ENCODE data around the gene SPAG9. TPM values are rescaled to one million over a fixed set of nuclear protein-coding genes. Genes with fewer than 3 reads are reported as not detected.

SPAG9 gene
- polyA plus RNA-seq, 3 donors, result 15.9 to 43.1 (median 22.2) TPM

DNA sequence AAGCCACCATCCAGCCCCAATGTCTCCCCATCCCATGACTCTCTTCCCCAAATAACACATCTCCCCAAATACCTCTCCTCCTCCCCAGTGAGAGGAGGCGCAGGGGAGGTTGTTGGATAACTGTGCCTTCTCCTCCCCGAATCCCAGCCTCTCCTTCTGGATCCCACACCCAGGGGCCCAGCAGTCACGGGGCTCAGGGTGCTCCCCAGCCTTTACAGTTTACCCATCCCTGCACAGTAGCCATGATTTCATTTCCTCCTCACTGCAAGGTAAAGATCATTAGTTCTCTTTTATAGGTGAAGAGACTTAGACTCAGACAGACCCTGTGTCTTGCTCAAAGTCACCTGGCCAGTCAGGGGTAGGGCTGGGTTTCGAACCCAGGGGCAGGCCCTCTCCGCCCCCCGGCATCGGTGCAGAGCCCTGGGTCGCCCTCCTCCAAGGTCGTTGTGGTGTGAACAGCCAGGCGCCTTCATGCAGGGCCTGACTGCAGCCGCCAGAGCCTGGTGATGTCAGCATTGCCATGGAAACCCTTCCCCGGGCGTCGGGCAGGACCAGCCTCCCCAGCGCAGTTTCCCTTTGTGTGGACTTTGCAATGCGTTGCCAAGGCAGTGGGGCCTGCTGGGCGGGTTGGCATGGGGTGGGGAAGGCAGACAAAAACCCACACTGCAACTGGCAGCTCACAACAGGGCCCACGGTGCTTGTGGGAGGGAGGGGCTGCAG is 201.2 kb downstream of the SPAG9 start:
- H3K27ac ChIP-seq (ENCODE audit: low read depth, low read length), result no peak overlapping the region
- WGBS, 3 donors, result 19 to 39% (median 38%) methylated on average over 18 of the region's 18 CpGs

DNA sequence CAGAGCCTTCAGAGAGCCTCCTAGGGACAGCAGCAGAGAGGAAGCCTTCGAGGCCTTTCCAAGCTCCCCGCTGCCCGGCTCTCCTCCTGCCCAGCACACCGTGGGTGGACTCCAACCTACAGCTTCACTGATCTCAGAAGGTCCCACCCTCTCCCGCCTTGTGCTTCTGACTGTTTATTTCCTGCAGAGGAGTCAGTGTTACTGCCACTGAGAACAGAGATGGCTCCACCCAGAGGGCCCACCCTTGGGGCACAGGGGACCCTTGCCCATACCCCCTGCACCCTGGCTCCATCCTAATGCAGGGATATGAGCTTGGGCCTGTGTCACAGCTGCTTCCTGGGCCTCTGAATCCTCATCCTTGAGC is 201.8 kb downstream of the SPAG9 start:
- H3K27ac ChIP-seq (ENCODE audit: low read depth, low read length), result no peak overlapping the region
- 32 to 85% (median 63%) methylated on average over 5 of the region's 5 CpGs for WGBS, 3 donors

DNA sequence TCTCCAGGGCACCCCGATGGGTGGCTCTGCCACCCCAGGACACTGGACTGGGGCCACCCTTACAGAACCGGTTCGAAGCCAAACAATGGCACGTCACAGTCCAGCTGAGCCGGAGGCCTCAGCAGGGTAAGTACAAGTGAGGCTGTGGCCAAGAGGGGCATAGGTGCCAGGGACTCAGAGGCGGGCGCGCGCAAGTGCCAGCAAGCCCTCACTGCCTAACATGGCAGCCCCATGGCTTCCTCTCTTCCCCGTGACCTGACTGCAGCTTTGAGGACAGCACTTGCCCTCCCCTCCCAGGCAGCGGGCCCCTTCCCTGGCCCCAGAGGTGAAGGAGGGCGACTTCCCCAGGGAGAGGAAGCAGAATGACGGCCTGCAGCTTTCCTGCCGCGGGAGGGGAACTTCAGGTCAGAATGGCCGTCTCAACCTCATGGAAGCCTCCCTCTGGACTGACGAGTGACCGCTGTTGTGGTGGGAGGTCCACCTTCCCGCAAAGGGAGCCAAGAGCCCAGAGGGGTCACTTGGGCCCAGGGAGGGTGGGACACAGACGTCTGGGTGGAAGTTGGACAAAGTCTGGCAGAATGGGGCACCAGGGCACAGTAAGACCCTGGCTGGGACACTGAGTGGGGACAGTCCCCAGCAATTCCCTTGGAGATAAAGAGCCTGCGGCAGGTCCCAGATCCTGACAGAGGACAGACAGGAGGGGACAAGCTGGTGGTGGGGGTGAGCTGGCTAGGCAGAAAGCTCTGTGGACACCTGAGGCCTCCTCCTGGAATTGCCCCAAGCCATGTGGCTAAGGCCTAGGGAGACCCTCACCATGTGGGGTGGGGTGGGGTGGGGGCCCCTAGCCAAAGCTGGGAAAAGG is 202.4 kb downstream of the SPAG9 start:
- 62 to 63% (median 62%) methylated on average over 16 to 21 of the region's 21 CpGs for WGBS, 3 donors
- H3K27ac ChIP-seq (ENCODE audit: low read depth, low read length), result no peak overlapping the region

DNA sequence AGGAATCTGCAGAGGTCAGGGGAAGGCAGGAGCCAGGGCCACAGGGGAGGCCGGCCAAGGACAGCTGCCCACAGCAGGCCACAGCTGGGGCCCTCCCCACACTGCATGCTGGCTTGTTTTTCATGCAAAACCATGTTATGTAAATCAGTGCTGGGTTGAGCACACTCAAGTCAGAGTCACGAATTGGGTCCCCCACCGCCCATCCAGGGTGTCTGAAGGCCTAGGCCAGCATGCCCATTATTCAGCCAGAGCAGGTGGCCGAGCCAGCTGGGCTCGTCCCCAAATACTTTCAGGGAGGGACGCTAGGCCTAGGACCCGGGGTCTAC is 203.3 kb downstream of the SPAG9 start:
- no peak overlapping the region for H3K27ac ChIP-seq (ENCODE audit: low read depth, low read length)
- WGBS, 3 donors, result 69 to 91% (median 84%) methylated on average over 6 to 7 of the region's 7 CpGs

GRCh38 chr17:50916708-50917417 is 203.8 kb downstream of the SPAG9 start:
- 70 to 75% (median 70%) methylated on average over 18 of the region's 18 CpGs for WGBS, 3 donors
- H3K27ac ChIP-seq (ENCODE audit: low read depth, low read length), result no peak overlapping the region

- 78 to 83% (median 82%) methylated on average over 2 of the region's 2 CpGs for WGBS, 3 donors
- no peak overlapping the region for H3K27ac ChIP-seq (ENCODE audit: low read depth, low read length)
These were observed 204.5 kb downstream of the SPAG9 start for GRCh38 chr17:50916026-50916707.

- no peak overlapping the region for H3K27ac ChIP-seq (ENCODE audit: low read depth, low read length)
- 76 to 92% (median 88%) methylated on average over 11 of the region's 11 CpGs for WGBS, 3 donors
These were observed 206.1 kb downstream of the SPAG9 start for GRCh38 chr17:50914505-50915063.

- no peak overlapping the region for H3K27ac ChIP-seq (ENCODE audit: low read depth, low read length)
- WGBS, 3 donors, result 74 to 92% (median 92%) methylated on average over 2 of the region's 2 CpGs
These were observed 207.5 kb downstream of the SPAG9 start for GRCh38 chr17:50913120-50913519.

Other genes with a start within 250 kb of the SPAG9 start
- 100 to 1,000 TPM in 1 of 3 donors, 10 to 100 TPM in 2; 72.9 to 131 (median 87.4) TPM for gene NME1, start 32.7 kb upstream of the SPAG9 start, polyA plus RNA-seq
- 100 to 1,000 TPM; 477 to 911 (median 841) TPM for gene NME2, start 45.5 kb upstream of the SPAG9 start, polyA plus RNA-seq
- gene MBTD1, start 139.2 kb upstream of the SPAG9 start, polyA plus RNA-seq, result 1 to 10 TPM; 4.0 to 9.4 (median 4.5) TPM
- 10 to 100 TPM; 16.8 to 20.2 (median 18.3) TPM for gene UTP18, start 139.7 kb upstream of the SPAG9 start, polyA plus RNA-seq

Data from adipose tissue (tissue), 3 donors.